ENCODE data around the gene GIMAP8.
"Not testable (repeated sequence)": the region's sequence is repeated elsewhere in the genome, so short reads cannot be mapped to it uniquely, and the experiment has no call there.

The GIMAP8 gene

DNA sequence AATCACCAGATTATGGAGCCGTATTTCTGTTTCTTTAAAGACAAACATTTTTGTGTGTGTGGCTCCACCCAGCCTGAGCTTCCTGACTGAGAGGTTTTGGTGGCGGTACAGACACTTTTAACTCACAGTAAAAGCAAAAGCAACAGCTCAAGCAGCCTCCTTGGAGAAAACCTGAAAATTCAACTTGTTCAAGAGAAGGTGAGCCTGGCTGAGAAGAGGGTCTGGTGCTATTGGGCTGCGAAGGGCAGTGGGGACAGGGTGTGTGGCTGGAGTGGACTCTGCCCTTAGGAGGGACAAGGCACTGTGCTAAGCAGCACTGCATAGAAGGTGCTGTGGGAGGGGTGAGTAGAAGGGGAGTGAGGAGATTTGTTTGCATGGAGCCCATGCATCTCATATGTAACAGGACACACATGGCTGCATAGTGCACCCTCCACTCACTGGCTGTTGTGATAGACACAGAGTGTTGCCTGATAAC, 64.4 kb downstream of the GIMAP8 start, which contains the start of gene GIMAP7:
Gene GIMAP7, plus strand, starts transcription at position 125 of the 475 bp plus-strand sequence. CDS start 5,103 bp downstream, outside the sequence.
- DNase-seq (ENCODE audit: low read depth in 2 of 2), result no peak

- no peak for DNase-seq (ENCODE audit: low read depth in 2 of 2)
These were observed 65.1 kb downstream of the GIMAP8 start for GRCh38 chr7:150515248-150516147.

- no peak for DNase-seq (ENCODE audit: low read depth in 2 of 2)
These were observed 66.7 kb downstream of the GIMAP8 start for GRCh38 chr7:150516956-150517745.

DNA sequence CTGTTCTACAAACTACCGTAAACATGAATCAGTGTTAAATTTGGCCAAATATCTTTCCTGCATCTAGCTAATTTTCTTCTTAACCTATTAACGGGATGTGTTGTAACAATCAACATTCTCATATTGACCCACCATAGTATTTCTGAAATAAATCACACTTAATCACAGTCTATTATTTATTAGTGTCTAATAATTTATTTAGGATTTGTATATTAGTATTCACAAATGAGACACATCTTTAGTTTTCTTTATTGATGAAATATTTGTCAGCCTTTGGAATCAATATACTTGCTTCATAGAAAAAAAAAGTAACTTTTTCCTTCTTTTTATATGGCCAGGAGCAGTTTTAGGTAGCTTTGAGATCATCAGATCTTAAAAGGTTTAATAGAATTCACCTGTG, 68.9 kb downstream of the GIMAP8 start:
- DNase-seq (ENCODE audit: low read depth in 2 of 2), result no peak

- no peak for DNase-seq (ENCODE audit: low read depth in 2 of 2)
These were observed 69.7 kb downstream of the GIMAP8 start for GRCh38 chr7:150520145-150520544.

GRCh38 chr7:150522931-150523330, 72.5 kb downstream of the GIMAP8 start:
- DNase-seq (ENCODE audit: low read depth in 2 of 2), result not testable (repeated sequence)

DNA sequence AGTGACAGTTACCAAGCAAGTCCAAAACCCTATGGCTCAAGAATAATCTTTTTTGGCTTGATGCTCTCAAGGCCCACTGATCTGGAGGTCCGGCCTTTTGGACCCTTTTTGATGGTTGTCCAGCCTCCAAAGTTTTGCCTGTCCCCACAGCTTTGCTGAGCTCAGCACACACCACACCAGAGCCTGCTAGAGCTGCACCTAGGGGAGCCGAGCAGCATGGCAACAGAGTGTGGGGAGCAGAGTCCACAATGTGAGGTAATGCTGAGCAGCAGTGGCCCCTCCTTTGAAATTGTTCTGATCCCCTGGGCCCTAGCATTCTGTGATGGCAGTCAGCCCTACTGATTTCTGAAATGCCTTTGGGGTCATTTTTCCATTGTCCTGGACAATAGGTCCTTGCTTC, 73.6 kb downstream of the GIMAP8 start:
- DNase-seq (ENCODE audit: low read depth in 2 of 2), result no peak
